Measurements from ENCODE around the gene SCAI.

DNA sequence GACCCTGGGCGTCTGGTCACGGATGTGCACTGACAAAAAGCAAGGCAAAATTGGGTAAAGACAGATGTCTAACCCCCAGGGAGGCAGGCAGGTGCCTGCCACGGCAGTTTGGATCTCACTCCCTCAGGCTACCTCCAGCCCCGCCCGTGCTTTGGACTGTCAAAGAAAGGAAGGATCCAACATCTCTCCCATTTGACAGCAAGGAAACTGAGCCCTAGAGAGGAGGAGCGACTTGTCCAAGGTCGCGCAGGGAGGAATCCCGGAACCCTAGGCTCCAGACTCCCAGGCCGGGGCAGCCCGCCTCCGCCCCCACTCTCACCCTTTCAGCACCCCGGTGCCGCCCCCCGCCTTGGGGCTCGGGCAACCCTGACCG, 202.8 kb downstream of the SCAI start:
- TF ChIP-seq EZH2phosphoT487 (IDR thresholded peaks at IDR 0.05; ENCODE audit: borderline replicate concordance, low read length): no peak
- TF ChIP-seq, protein P1, sequence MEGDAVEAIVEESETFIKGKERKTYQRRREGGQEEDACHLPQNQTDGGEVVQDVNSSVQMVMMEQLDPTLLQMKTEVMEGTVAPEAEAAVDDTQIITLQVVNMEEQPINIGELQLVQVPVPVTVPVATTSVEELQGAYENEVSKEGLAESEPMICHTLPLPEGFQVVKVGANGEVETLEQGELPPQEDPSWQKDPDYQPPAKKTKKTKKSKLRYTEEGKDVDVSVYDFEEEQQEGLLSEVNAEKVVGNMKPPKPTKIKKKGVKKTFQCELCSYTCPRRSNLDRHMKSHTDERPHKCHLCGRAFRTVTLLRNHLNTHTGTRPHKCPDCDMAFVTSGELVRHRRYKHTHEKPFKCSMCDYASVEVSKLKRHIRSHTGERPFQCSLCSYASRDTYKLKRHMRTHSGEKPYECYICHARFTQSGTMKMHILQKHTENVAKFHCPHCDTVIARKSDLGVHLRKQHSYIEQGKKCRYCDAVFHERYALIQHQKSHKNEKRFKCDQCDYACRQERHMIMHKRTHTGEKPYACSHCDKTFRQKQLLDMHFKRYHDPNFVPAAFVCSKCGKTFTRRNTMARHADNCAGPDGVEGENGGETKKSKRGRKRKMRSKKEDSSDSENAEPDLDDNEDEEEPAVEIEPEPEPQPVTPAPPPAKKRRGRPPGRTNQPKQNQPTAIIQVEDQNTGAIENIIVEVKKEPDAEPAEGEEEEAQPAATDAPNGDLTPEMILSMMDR (IDR thresholded peaks at IDR 0.05; ENCODE audit: low read depth, low read length, poor library complexity, severe bottlenecking): no peak
